Neural crest cell (in vitro differentiated cells): ENCODE data around the gene SLC22A14. TPM values are rescaled to one million over a fixed set of nuclear protein-coding genes. Genes with fewer than 3 reads are reported as not detected.

Experiments
- DNase-seq: peaks from one replicate; pipeline ENCODE4 v3.0.0; 2021; ENCODE audit warnings: low read depth, mixed read lengths, low spot score
- H3K27ac Mint-ChIP-seq: one replicate; pipeline ENCODE4 v1.8.0; 2021; ENCODE audit warnings: mild to moderate bottlenecking, mixed read lengths; ENCODE audit not compliant: unreplicated experiment
- H3K27me3 Mint-ChIP-seq: 2 replicates; pipeline ENCODE4 v1.8.0; 2021; ENCODE audit warnings: low read depth, mild to moderate bottlenecking, mixed read lengths
- H3K36me3 Mint-ChIP-seq: 2 replicates; pipeline ENCODE4 v1.8.0; 2021; ENCODE audit warnings: low read depth, mild to moderate bottlenecking, mixed read lengths
- H3K4me1 Mint-ChIP-seq: 2 replicates; pipeline ENCODE4 v1.8.0; 2021; ENCODE audit warnings: mixed read lengths
- H3K4me3 Mint-ChIP-seq: one replicate; pipeline ENCODE4 v1.8.0; 2021; ENCODE audit warnings: mild to moderate bottlenecking, mixed read lengths
- H3K9me3 Mint-ChIP-seq: 2 replicates; pipeline ENCODE4 v1.8.0; 2021; ENCODE audit warnings: mixed read lengths
- total RNA-seq: library from RNA; stranded (reverse); gene quantifications from 2 replicates; pipeline ENCODE4 v1.2.1, GENCODE V29; 2021
- TF ChIP-seq, protein P1 (sequence below): fragments of 200-600 bp; sonication (generic); conservative IDR thresholded peaks from 2 replicates; pipeline ENCODE4 v1.5.0; 2021; ENCODE audit warnings: antibody characterized with exemption, mild to moderate bottlenecking

Gene SLC22A14
- total RNA-seq, 1 donor from 2014 or later, result not detected

DNA sequence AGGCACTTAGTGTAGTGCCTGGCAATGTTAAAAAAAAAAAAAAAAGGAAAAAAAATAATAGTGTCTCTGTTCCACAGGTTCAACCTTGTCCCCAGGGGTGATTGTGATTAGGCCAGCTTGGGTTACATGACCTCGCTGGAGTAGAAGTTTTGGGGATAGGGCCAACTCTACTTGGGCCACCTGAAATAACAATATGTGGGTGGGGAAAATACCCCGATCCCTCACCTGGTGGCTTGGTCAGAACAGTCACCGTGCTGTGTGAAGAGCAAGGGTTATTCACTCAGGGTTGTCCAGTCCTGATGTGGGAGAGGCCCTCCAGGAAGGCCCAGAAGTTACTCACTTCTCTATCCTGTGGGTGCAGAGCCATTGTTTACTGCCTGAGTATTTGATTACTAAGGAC lies 84.0 kb downstream of the SLC22A14 start:
- Mint-ChIP-seq H3K4me3 (no peak overlapping the region), H3K4me1 (no peaks in the 10 kb centered on the region), H3K36me3 (peaks cover 16% of the 10 kb centered on the region), H3K27me3 (no peaks in the 10 kb centered on the region), H3K27ac (no peak overlapping the region), H3K9me3 (no peaks in the 10 kb centered on the region)
- no peak for DNase-seq
- TF ChIP-seq, protein P1, sequence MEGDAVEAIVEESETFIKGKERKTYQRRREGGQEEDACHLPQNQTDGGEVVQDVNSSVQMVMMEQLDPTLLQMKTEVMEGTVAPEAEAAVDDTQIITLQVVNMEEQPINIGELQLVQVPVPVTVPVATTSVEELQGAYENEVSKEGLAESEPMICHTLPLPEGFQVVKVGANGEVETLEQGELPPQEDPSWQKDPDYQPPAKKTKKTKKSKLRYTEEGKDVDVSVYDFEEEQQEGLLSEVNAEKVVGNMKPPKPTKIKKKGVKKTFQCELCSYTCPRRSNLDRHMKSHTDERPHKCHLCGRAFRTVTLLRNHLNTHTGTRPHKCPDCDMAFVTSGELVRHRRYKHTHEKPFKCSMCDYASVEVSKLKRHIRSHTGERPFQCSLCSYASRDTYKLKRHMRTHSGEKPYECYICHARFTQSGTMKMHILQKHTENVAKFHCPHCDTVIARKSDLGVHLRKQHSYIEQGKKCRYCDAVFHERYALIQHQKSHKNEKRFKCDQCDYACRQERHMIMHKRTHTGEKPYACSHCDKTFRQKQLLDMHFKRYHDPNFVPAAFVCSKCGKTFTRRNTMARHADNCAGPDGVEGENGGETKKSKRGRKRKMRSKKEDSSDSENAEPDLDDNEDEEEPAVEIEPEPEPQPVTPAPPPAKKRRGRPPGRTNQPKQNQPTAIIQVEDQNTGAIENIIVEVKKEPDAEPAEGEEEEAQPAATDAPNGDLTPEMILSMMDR, result no peak

DNA sequence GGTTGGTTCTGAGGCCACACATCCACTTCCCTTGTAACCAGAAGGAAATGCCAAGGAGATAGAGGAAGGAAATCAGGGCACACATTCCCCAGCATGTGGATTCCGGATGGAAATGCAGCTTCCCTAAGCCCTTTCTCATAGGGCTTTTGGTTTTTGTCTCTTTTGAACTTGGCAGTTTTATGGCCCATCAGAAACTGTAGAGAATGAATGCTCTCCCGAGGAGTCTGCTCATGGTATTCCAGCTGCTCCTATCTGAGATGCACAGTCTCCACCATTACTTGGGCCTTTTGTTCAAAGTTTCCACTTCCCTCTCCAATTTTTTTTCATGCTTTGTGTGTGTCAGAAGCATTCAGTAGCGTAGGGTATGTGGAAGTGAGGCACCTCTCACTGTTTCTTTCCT lies 85.7 kb downstream of the SLC22A14 start:
- H3K27ac Mint-ChIP-seq, result no peak overlapping the region
- no peaks in the 10 kb centered on the region for H3K4me1 Mint-ChIP-seq
- no peak overlapping the region for H3K4me3 Mint-ChIP-seq
- no peak for DNase-seq
- H3K36me3 Mint-ChIP-seq, result peaks cover 16% of the 10 kb centered on the region
- no peaks in the 10 kb centered on the region for H3K27me3 Mint-ChIP-seq
- TF ChIP-seq, protein P1, result no peak
- no peaks in the 10 kb centered on the region for H3K9me3 Mint-ChIP-seq

Other genes starting within 250 kb of the SLC22A14 start
- 1.1 and 1.3 TPM in 2 replicates for gene DLEC1, start 243.1 kb upstream of the SLC22A14 start, total RNA-seq
- gene ACAA1, start 145.2 kb upstream of the SLC22A14 start, total RNA-seq, result 48.9 and 50.2 TPM in 2 replicates
- gene MYD88, start 143.6 kb upstream of the SLC22A14 start, total RNA-seq, result 39.5 and 39.8 TPM in 2 replicates
- gene OXSR1, start 116.8 kb upstream of the SLC22A14 start, total RNA-seq, result 48.4 and 50.0 TPM in 2 replicates
- gene SLC22A13, start 16.5 kb upstream of the SLC22A14 start, total RNA-seq, result 0.19 and 0.41 TPM in 2 replicates
- 10.1 and 12.0 TPM in 2 replicates for gene XYLB, start 64.5 kb downstream of the SLC22A14 start, total RNA-seq
- 77.1 and 79.1 TPM in 2 replicates for gene ACVR2B, start 171.6 kb downstream of the SLC22A14 start, total RNA-seq
- gene EXOG, start 214.0 kb downstream of the SLC22A14 start, total RNA-seq, result 26.2 and 26.5 TPM in 2 replicates